Measurements from ENCODE around the gene MEG3. TPM values are rescaled to one million over a fixed set of nuclear protein-coding genes. Genes with fewer than 3 reads are reported as not detected.

MEG3 gene
- total and polyA plus RNA-seq, 9 of the 15 experiments (the other 6 are each of a cell fraction or from before 2014, with no cell fraction given) = 0.10 to 5.3 (median 1.0) TPM; not detected in 1

GRCh38 chr14:100885196-100885595, 59.3 kb downstream of the MEG3 start:
- ATAC-seq (no peak), FAIRE-seq (no peak), DNase-seq (ENCODE audit: extremely low read depth in 1 of 4, low spot score in 3 of 4) (no peak)
- TF ChIP-seq FOXA1 (IDR thresholded peaks at IDR 0.05; ENCODE audit: borderline replicate concordance) (no peak), ZKSCAN1 (IDR thresholded peaks at IDR 0.05; ENCODE audit: low read depth, low read length) (peak; percentile 70)
- Histone ChIP-seq H3K27ac (ENCODE audit: extremely low read depth, low read depth, low read length) (no peak overlapping the region), H3K4me2 (ENCODE audit: insufficient read depth, low read length) (no peak overlapping the region), H3K36me3 (ENCODE audit: control insufficient read depth, insufficient read depth, low read length) (no peaks in the 10 kb centered on the region), H3K27me3 (ENCODE audit: control insufficient read depth in 2 of 2, insufficient read depth in 2 of 2, low read length in 2 of 2) (peaks cover 0 to 35% of the 10 kb centered on the region in 2 experiments; a peak in 2 of 5 replicates), H3K4me1 (replicated peaks in 1 of 2; ENCODE audit: control insufficient read depth in 2 of 2, insufficient read depth in 2 of 2, low read length in 2 of 2) (peaks cover 0 to 7% of the 10 kb centered on the region in 2 experiments; a peak in 2 of 5 replicates), H2AFZ (ENCODE audit: low read depth, low read length) (no peak overlapping the region), H3K79me2 (ENCODE audit: control insufficient read depth, insufficient read depth, low read length) (no peaks in the 10 kb centered on the region), H3K9ac (ENCODE audit: insufficient read depth in 1 of 2, low read depth in 2 of 2, low read length in 2 of 2) (no peak overlapping the region), H3K9me3 (replicated peaks; ENCODE audit: control insufficient read depth, insufficient read depth, low read depth, low read length) (no peaks in the 10 kb centered on the region; the same call in 1 of the 2 replicates), H3K4me3 (no peak overlapping the region), H4K20me1 (replicated peaks; ENCODE audit: control insufficient read depth, insufficient read depth, low read length) (no peaks in the 10 kb centered on the region), H3K9me1 (ENCODE audit: control insufficient read depth, insufficient read depth, low read length) (no peaks in the 10 kb centered on the region)
- 22% methylated on average over 2 of the region's 2 CpGs for WGBS (ENCODE audit: insufficient coverage, low coverage, missing lambda C conversion rate)
- in situ Hi-C loops (cut with MboI) (no loop called here), intact Hi-C loops (cut with micrococcal nuclease) (no loop called here)
- ChIA-PET CTCF (ENCODE audit: low intra/inter-chr PET ratio) (no interaction called here), POLR2A (interaction anchor here (0.5 to 0.6 kb wide), 2 partner anchors 513 to 516 kb away, joined by 3 read pairs; no protein-coding TSS in a partner anchor)
- no TSS peak for BruUV-seq (replicated peaks)

- 0% methylated on average over 3 of the region's 5 CpGs for WGBS (ENCODE audit: insufficient coverage, low coverage, missing lambda C conversion rate)
- intact Hi-C loops (cut with micrococcal nuclease) = no loop called here
- H4K20me1 ChIP-seq (replicated peaks; ENCODE audit: control insufficient read depth, insufficient read depth, low read length) = no peaks in the 10 kb centered on the region
- TF ChIP-seq L3MBTL2 (IDR thresholded peaks at IDR 0.05) = peak; percentile 30; the same call in 1 of the 2 replicates
- TF ChIP-seq CBFA2T3 (IDR thresholded peaks at IDR 0.05) = 0 out of 2 replicates have a peak, but pooled peaks have one; percentile 3
- TF ChIP-seq ZNF212 (CRISPR knock-in tag; IDR thresholded peaks at IDR 0.05) = no peak
- ChIA-PET CTCF (ENCODE audit: low intra/inter-chr PET ratio) (no interaction called here), POLR2A (interaction anchor here (0.5 to 0.6 kb wide), 2 partner anchors 513 to 515 kb away, joined by 3 read pairs; no protein-coding TSS in a partner anchor)
- no peaks in the 10 kb centered on the region; the same call in 1 of the 2 replicates for H3K9me3 ChIP-seq (replicated peaks; ENCODE audit: control insufficient read depth, insufficient read depth, low read depth, low read length)
- H3K36me3 ChIP-seq (ENCODE audit: control insufficient read depth, insufficient read depth, low read length) = no peaks in the 10 kb centered on the region
- ATAC-seq (no peak), FAIRE-seq (no peak), DNase-seq (ENCODE audit: extremely low read depth in 1 of 4, low spot score in 3 of 4) (no peak)
- H3K79me2 ChIP-seq (ENCODE audit: control insufficient read depth, insufficient read depth, low read length) = no peaks in the 10 kb centered on the region
- H2AFZ ChIP-seq (ENCODE audit: low read depth, low read length) = no peak overlapping the region
- H3K4me3 ChIP-seq = no peak overlapping the region
- no peak overlapping the region; the same call in 1 of the 2 replicates for H3K4me2 ChIP-seq (ENCODE audit: insufficient read depth, low read length)
- peaks cover 0 to 5% of the 10 kb centered on the region in 2 experiments; a peak in 2 of 5 replicates for H3K4me1 ChIP-seq (replicated peaks in 1 of 2; ENCODE audit: control insufficient read depth in 2 of 2, insufficient read depth in 2 of 2, low read length in 2 of 2)
- in situ Hi-C loops (cut with MboI) = no loop called here
- no peak overlapping the region for H3K9ac ChIP-seq (ENCODE audit: insufficient read depth in 1 of 2, low read depth in 2 of 2, low read length in 2 of 2)
- peaks cover 0 to 35% of the 10 kb centered on the region in 2 experiments; a peak in 2 of 5 replicates for H3K27me3 ChIP-seq (ENCODE audit: control insufficient read depth in 2 of 2, insufficient read depth in 2 of 2, low read length in 2 of 2)
- no peak overlapping the region for H3K27ac ChIP-seq (ENCODE audit: extremely low read depth, low read depth, low read length)
- H3K9me1 ChIP-seq (ENCODE audit: control insufficient read depth, insufficient read depth, low read length) = no peaks in the 10 kb centered on the region
- no TSS peak for BruUV-seq (replicated peaks)
Observed at GRCh38 chr14:100885617-100886016, 59.7 kb downstream of the MEG3 start.

All from K562 (cell line).